SH-SY5Y (cell line): ENCODE results near the gene ZNF451.

Experiments
- GATA2 ChIP-seq: IDR thresholded peaks from 2 replicates; pipeline ENCODE4 v1.6.1; 2011; ENCODE audit warnings: mild to moderate bottlenecking, low read depth, low read length
- GATA3 ChIP-seq: IDR thresholded peaks from 2 replicates; pipeline ENCODE4 v1.6.1; 2011; ENCODE audit warnings: low read depth, mild to moderate bottlenecking, low read length, moderate library complexity

DNA sequence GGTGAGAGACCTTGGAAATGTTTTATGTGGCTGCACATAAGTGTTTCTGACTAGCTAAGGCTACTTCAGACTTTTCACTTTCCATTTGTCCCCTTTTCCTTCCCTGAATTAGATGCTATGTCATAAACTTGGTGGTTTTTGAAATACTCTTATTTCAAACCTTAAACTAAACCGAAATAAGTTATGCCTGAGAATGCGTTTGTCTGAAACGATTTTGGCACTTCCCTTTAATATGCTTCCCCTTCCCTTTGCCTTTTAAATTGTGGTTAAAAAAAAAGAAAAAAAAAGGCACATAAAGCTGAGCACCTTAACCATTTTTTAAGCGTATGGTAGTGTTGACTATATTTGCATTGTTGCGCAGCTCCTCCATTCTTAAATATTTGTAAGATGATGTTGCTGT, 14.3 kb downstream of the ZNF451 start:
- TF ChIP-seq GATA2: no peak
- TF ChIP-seq GATA3: no peak
